ENCODE data around the gene PVALEF.

PVALEF gene

DNA sequence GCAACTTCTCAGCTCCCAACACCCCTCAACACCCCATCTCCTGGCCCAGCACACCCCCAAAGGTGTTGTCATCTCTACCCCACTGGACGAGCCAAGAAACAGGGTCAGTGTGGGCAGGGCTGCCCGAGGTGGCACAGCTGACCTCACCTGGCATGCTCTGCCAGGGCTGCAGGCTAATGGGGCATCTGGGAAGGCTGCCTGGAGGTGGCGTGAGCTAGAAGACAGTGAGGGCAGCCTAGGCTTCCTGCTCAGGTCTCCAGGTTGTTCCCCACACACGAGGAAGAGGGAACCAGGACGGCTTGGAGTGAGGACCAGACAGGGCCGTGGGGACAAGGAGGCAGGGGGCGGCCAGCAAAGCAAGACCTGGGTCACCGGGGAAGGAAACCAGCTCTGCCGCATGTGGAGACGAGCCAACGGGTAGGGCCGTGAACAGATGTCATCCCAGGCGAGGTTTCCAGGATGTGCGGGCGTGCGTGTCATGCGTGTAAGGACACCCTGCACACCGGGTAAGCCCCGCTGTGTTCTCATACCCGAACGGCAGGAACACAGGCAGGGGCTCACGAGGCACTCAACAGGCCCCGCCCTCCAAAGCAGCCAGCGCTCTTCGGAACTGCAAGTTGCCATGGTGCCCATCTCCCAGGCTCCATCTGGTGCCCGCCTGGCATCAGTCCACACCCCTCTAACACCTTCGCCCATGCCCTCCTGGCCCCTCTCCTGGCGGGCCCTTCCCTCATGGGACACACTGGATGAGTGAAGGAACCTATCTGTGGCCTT lies 29.6 kb upstream of the PVALEF start:
- Histone ChIP-seq H3K79me1 (ENCODE audit: low read length) (no peaks in the 10 kb centered on the region), H3K4me1 (ENCODE audit: control insufficient read depth, low read depth, low read length) (no peaks in the 10 kb centered on the region), H3K56ac (ENCODE audit: low read length) (no peak overlapping the region), H3K27me3 (ENCODE audit: insufficient read depth, low read length, poor library complexity) (no peaks in the 10 kb centered on the region), H3K23ac (ENCODE audit: low read length) (no peak overlapping the region), H2BK15ac (replicated peaks; ENCODE audit: low read depth) (no peak overlapping the region), H2BK120ac (ENCODE audit: low read depth, low read length) (no peak overlapping the region), H4K5ac (ENCODE audit: low read length) (no peak overlapping the region), H3K4ac (ENCODE audit: low read depth, low read length) (no peak overlapping the region), H3K27ac (ENCODE audit: low read depth, low read length) (no peak overlapping the region), H3K9ac (ENCODE audit: low read length) (no peak overlapping the region), H4K8ac (ENCODE audit: low read depth, low read length) (no peak overlapping the region), H3K18ac (ENCODE audit: low read length) (no peak overlapping the region), H2BK5ac (ENCODE audit: low read length) (no peak overlapping the region), H2AK5ac (ENCODE audit: low read length) (no peak overlapping the region), H3K36me3 (ENCODE audit: control insufficient read depth, insufficient read depth, low read length) (no peaks in the 10 kb centered on the region), H3K79me2 (ENCODE audit: control insufficient read depth, insufficient read depth, low read length) (no peaks in the 10 kb centered on the region), H3K4me2 (ENCODE audit: low read length) (no peak overlapping the region), H3K4me3 (ENCODE audit: low read length) (no peak overlapping the region)
- no CpG with 5 or more reads among the region's 28 CpGs for WGBS (ENCODE audit: extremely low coverage, insufficient coverage, low lambda C conversion rate)
- DNase-seq: no peak

DNA sequence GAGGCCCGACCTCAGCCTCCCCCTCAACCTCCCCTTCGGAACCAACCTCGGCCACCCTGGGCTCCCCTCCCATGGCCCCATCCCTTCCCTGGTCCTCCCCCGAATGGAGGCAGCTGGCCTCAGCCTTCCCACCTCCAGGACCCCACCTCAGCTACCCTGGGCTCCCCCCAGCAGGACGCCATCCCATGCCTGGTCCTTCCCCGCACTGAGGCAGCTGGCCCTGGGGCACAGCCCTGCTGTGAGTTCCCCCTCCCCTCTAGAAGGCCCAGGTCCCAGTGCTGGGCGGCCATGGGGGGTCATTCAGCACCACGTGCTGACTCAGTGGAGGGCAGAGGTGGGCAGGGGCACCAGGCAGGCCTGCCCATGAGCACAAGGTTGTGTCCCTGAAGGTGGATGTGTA lies 28.9 kb upstream of the PVALEF start:
- Histone ChIP-seq H3K56ac (ENCODE audit: low read length) (no peak overlapping the region), H3K4me1 (ENCODE audit: control insufficient read depth, low read depth, low read length) (no peaks in the 10 kb centered on the region), H4K8ac (ENCODE audit: low read depth, low read length) (no peak overlapping the region), H2AK5ac (ENCODE audit: low read length) (no peak overlapping the region), H4K5ac (ENCODE audit: low read length) (no peak overlapping the region), H2BK15ac (replicated peaks; ENCODE audit: low read depth) (no peak overlapping the region), H3K23ac (ENCODE audit: low read length) (no peak overlapping the region), H3K79me2 (ENCODE audit: control insufficient read depth, insufficient read depth, low read length) (no peaks in the 10 kb centered on the region), H3K27ac (ENCODE audit: low read depth, low read length) (no peak overlapping the region), H2BK5ac (ENCODE audit: low read length) (no peak overlapping the region), H3K36me3 (ENCODE audit: control insufficient read depth, insufficient read depth, low read length) (no peaks in the 10 kb centered on the region), H3K4me2 (ENCODE audit: low read length) (no peak overlapping the region), H3K4me3 (ENCODE audit: low read length) (no peak overlapping the region), H3K79me1 (ENCODE audit: low read length) (no peaks in the 10 kb centered on the region), H3K9ac (ENCODE audit: low read length) (no peak overlapping the region), H3K18ac (ENCODE audit: low read length) (no peak overlapping the region), H2BK120ac (ENCODE audit: low read depth, low read length) (no peak overlapping the region), H3K27me3 (ENCODE audit: insufficient read depth, low read length, poor library complexity) (no peaks in the 10 kb centered on the region), H3K4ac (ENCODE audit: low read depth, low read length) (no peak overlapping the region)
- DNase-seq: no peak
- WGBS (ENCODE audit: extremely low coverage, insufficient coverage, low lambda C conversion rate): no CpG with 5 or more reads among the region's 8 CpGs

DNA sequence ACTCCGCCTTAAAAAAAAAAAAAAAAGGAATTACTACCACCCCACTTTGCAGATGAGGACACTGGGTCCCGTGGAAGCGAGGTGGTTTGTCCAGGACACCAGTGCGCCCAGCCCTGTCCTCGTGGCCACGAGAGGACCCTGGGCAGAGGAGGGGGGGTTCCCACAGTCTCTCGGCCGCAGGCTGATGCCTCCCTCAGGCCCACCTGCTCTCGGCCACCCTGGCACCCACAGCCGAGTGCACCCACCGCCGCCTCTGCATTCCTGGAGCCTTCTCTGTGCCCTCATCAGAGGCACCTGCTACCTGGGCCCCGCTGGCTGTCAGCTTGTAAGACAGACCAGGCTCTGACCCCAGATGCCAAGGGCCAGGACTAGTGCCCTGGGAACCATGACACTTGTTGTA lies 28.1 kb upstream of the PVALEF start:
- no peaks in the 10 kb centered on the region for H3K27me3 ChIP-seq (ENCODE audit: insufficient read depth, low read length, poor library complexity)
- H3K9ac ChIP-seq (ENCODE audit: low read length): no peak overlapping the region
- no peak overlapping the region for H2BK15ac ChIP-seq (replicated peaks; ENCODE audit: low read depth)
- no peak overlapping the region for H3K4ac ChIP-seq (ENCODE audit: low read depth, low read length)
- H2AK5ac ChIP-seq (ENCODE audit: low read length): no peak overlapping the region
- no peak overlapping the region for H3K27ac ChIP-seq (ENCODE audit: low read depth, low read length)
- H2BK5ac ChIP-seq (ENCODE audit: low read length): no peak overlapping the region
- no peak overlapping the region for H3K18ac ChIP-seq (ENCODE audit: low read length)
- no peaks in the 10 kb centered on the region for H3K4me1 ChIP-seq (ENCODE audit: control insufficient read depth, low read depth, low read length)
- no peak for DNase-seq
- H3K79me1 ChIP-seq (ENCODE audit: low read length): no peaks in the 10 kb centered on the region
- no peak overlapping the region for H3K56ac ChIP-seq (ENCODE audit: low read length)
- H2BK120ac ChIP-seq (ENCODE audit: low read depth, low read length): no peak overlapping the region
- no CpG with 5 or more reads among the region's 13 CpGs for WGBS (ENCODE audit: extremely low coverage, insufficient coverage, low lambda C conversion rate)
- no peak overlapping the region for H3K4me2 ChIP-seq (ENCODE audit: low read length)
- H3K79me2 ChIP-seq (ENCODE audit: control insufficient read depth, insufficient read depth, low read length): no peaks in the 10 kb centered on the region
- H3K36me3 ChIP-seq (ENCODE audit: control insufficient read depth, insufficient read depth, low read length): no peaks in the 10 kb centered on the region
- H4K5ac ChIP-seq (ENCODE audit: low read length): no peak overlapping the region
- H4K8ac ChIP-seq (ENCODE audit: low read depth, low read length): no peak overlapping the region
- no peak overlapping the region for H3K23ac ChIP-seq (ENCODE audit: low read length)
- no peak overlapping the region for H3K4me3 ChIP-seq (ENCODE audit: low read length)

DNA sequence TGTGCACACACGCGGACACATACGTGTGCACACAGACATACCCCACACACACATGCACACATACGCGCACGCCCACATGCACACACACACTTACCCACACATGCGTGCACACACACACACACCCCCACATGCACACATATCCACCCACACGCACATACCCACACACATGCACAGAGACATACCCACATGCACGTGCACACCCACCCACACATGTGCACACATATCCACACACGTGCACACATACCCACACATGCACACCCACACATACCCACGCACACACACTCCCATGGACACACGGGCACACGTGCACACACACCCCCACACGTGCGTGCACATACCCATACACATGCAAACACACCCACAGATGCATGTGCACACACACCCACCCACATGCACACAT lies 27.2 kb upstream of the PVALEF start:
- no peak overlapping the region for H3K56ac ChIP-seq (ENCODE audit: low read length)
- H2BK5ac ChIP-seq (ENCODE audit: low read length): no peak overlapping the region
- H3K79me2 ChIP-seq (ENCODE audit: control insufficient read depth, insufficient read depth, low read length): no peaks in the 10 kb centered on the region
- no peak overlapping the region for H2BK15ac ChIP-seq (replicated peaks; ENCODE audit: low read depth)
- H3K23ac ChIP-seq (ENCODE audit: low read length): no peak overlapping the region
- no CpG with 5 or more reads among the region's 15 CpGs for WGBS (ENCODE audit: extremely low coverage, insufficient coverage, low lambda C conversion rate)
- H3K9ac ChIP-seq (ENCODE audit: low read length): no peak overlapping the region
- no peak overlapping the region for H4K5ac ChIP-seq (ENCODE audit: low read length)
- no peaks in the 10 kb centered on the region for H3K4me1 ChIP-seq (ENCODE audit: control insufficient read depth, low read depth, low read length)
- H3K27me3 ChIP-seq (ENCODE audit: insufficient read depth, low read length, poor library complexity): no peaks in the 10 kb centered on the region
- no peak overlapping the region for H4K8ac ChIP-seq (ENCODE audit: low read depth, low read length)
- H3K79me1 ChIP-seq (ENCODE audit: low read length): no peaks in the 10 kb centered on the region
- no peak overlapping the region for H3K4ac ChIP-seq (ENCODE audit: low read depth, low read length)
- no peak overlapping the region for H3K27ac ChIP-seq (ENCODE audit: low read depth, low read length)
- H3K36me3 ChIP-seq (ENCODE audit: control insufficient read depth, insufficient read depth, low read length): no peaks in the 10 kb centered on the region
- no peak overlapping the region for H2BK120ac ChIP-seq (ENCODE audit: low read depth, low read length)
- H3K4me3 ChIP-seq (ENCODE audit: low read length): no peak overlapping the region
- H3K18ac ChIP-seq (ENCODE audit: low read length): no peak overlapping the region
- no peak for DNase-seq
- H2AK5ac ChIP-seq (ENCODE audit: low read length): no peak overlapping the region
- H3K4me2 ChIP-seq (ENCODE audit: low read length): no peak overlapping the region

DNA sequence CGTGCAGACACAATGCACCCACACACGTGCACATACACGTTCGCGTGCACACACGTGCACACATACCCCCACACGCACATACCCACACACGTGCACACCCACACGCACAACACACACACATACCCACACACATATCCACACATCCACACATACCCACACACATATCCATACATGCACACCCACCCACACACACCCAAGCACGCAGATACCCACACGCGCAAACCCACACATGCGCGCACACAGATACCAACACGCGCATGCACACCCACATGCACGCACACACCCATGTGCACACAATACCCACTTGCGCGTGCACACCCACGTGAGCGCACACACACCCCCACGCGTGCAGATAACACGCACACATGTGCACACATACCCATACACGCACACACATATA lies 26.8 kb upstream of the PVALEF start:
- Histone ChIP-seq H3K27me3 (ENCODE audit: insufficient read depth, low read length, poor library complexity) (no peaks in the 10 kb centered on the region), H3K9ac (ENCODE audit: low read length) (no peak overlapping the region), H4K8ac (ENCODE audit: low read depth, low read length) (no peak overlapping the region), H3K56ac (ENCODE audit: low read length) (no peak overlapping the region), H3K27ac (ENCODE audit: low read depth, low read length) (no peak overlapping the region), H3K4ac (ENCODE audit: low read depth, low read length) (no peak overlapping the region), H3K79me1 (ENCODE audit: low read length) (no peaks in the 10 kb centered on the region), H3K4me3 (ENCODE audit: low read length) (no peak overlapping the region), H3K4me2 (ENCODE audit: low read length) (no peak overlapping the region), H3K36me3 (ENCODE audit: control insufficient read depth, insufficient read depth, low read length) (no peaks in the 10 kb centered on the region), H4K5ac (ENCODE audit: low read length) (no peak overlapping the region), H2BK5ac (ENCODE audit: low read length) (no peak overlapping the region), H2BK15ac (replicated peaks; ENCODE audit: low read depth) (no peak overlapping the region), H2AK5ac (ENCODE audit: low read length) (no peak overlapping the region), H3K4me1 (ENCODE audit: control insufficient read depth, low read depth, low read length) (no peaks in the 10 kb centered on the region), H3K18ac (ENCODE audit: low read length) (no peak overlapping the region), H3K23ac (ENCODE audit: low read length) (no peak overlapping the region), H2BK120ac (ENCODE audit: low read depth, low read length) (no peak overlapping the region), H3K79me2 (ENCODE audit: control insufficient read depth, insufficient read depth, low read length) (no peaks in the 10 kb centered on the region)
- DNase-seq: no peak
- WGBS (ENCODE audit: extremely low coverage, insufficient coverage, low lambda C conversion rate): no CpG with 5 or more reads among the region's 25 CpGs

DNA sequence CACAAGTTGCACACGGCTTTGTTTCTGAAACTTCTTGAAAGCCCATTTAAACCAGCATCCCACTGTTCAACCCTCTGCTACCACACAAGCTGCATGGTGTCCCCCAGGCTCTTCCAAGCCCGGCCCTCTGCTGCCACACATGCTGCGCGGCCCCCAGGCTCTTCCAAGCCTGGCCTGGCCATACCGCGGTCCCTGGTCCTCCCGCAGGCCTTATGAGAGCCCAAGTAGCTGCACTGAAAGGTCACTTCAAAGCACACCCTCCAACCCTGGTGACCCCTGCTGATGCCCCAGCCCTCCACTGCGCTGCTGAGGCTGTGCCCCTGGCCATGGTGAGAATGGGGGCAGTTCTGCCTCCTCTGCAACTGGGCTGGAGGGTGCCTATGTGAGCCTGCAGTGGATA lies 25.9 kb upstream of the PVALEF start:
- no CpG with 5 or more reads among the region's 8 CpGs for WGBS (ENCODE audit: extremely low coverage, insufficient coverage, low lambda C conversion rate)
- no peak for DNase-seq

More for the DNA sequence above, 25.9 kb upstream of the PVALEF start:
- Histone ChIP-seq H3K27ac (ENCODE audit: low read depth, low read length) (no peak overlapping the region), H3K4me1 (ENCODE audit: control insufficient read depth, low read depth, low read length) (no peaks in the 10 kb centered on the region), H3K56ac (ENCODE audit: low read length) (no peak overlapping the region), H3K36me3 (ENCODE audit: control insufficient read depth, insufficient read depth, low read length) (no peaks in the 10 kb centered on the region), H3K23ac (ENCODE audit: low read length) (no peak overlapping the region), H3K18ac (ENCODE audit: low read length) (no peak overlapping the region), H3K79me1 (ENCODE audit: low read length) (no peaks in the 10 kb centered on the region), H3K4me2 (ENCODE audit: low read length) (no peak overlapping the region), H3K27me3 (ENCODE audit: insufficient read depth, low read length, poor library complexity) (no peaks in the 10 kb centered on the region), H4K8ac (ENCODE audit: low read depth, low read length) (no peak overlapping the region), H2AK5ac (ENCODE audit: low read length) (no peak overlapping the region), H2BK120ac (ENCODE audit: low read depth, low read length) (no peak overlapping the region), H3K4ac (ENCODE audit: low read depth, low read length) (no peak overlapping the region), H3K79me2 (ENCODE audit: control insufficient read depth, insufficient read depth, low read length) (no peaks in the 10 kb centered on the region), H4K5ac (ENCODE audit: low read length) (no peak overlapping the region), H3K4me3 (ENCODE audit: low read length) (no peak overlapping the region), H2BK15ac (replicated peaks; ENCODE audit: low read depth) (no peak overlapping the region), H2BK5ac (ENCODE audit: low read length) (no peak overlapping the region), H3K9ac (ENCODE audit: low read length) (no peak overlapping the region)
